Measurements from ENCODE around the gene TASOR2.
A peak's percentile ranks its signal among the peaks of the same experiment; 100 is the strongest.

Gene TASOR2

GRCh38 chr10:5656737-5657579, 27.7 kb upstream of the TASOR2 start:
- no peak for DNase-seq

- DNase-seq: no peak
Measured at GRCh38 chr10:5658871-5659618, 25.6 kb upstream of the TASOR2 start.

DNA sequence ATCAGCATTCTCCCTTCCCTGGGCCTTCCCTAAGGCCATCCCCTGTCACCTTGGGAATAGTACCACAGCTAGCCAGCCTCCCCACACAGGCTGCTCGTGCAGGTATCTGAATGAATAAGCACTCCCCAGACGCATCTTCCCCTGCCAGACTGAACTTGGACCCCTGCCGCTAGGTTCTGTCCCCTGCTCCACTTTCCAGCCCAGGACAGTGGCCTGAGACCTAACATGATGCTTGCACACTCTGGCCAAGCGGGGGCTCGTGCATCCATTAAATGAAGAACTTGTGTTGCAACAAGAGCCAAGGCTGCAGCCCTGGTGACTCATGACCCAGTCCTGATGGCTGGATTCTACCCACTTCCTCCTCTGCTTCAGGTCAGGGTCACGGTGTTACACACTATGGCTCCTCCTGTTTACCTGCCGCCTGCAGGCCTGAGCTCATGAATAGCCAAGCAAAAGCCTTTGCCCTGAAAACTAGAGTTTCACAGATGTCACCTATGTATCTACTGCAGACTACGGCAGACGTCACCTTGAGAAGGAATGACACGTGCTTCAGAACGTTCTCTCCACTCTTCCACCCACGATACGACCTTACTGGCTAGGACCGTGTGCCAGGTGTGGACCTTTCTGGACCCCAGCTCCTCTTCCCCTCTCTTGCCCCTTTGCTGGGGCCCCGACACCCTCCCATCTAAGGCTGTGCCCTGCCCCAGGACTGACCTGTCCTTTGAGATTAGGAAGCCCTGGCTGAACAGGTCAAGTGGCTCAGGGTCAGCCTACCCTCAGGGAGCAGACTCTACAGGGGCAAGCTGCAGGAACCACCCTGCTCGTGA, 24.7 kb upstream of the TASOR2 start:
- peak in 1 of 2 experiments; percentile 36 for DNase-seq

DNA sequence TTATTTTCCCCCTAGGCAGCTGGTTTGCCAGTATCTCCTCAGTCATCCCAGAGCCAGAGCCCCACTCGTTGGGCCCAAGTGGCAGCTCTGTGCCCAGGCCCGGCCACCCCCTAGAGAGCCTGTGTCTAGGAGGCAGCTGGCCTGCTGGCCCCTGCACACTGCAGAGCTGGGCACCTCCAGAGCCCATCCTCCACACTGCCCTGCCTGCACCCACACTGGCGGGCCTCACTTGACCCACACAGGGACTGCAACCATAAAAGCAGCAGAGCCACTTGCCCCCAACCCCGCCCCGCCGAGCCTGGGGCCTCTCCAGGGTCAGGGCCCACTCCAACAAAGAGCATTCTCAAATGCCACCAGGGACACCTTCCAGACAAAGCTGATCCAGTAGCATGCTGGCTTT, 23.6 kb upstream of the TASOR2 start:
- peak in 1 of 2 experiments; percentile 11 for DNase-seq

DNA sequence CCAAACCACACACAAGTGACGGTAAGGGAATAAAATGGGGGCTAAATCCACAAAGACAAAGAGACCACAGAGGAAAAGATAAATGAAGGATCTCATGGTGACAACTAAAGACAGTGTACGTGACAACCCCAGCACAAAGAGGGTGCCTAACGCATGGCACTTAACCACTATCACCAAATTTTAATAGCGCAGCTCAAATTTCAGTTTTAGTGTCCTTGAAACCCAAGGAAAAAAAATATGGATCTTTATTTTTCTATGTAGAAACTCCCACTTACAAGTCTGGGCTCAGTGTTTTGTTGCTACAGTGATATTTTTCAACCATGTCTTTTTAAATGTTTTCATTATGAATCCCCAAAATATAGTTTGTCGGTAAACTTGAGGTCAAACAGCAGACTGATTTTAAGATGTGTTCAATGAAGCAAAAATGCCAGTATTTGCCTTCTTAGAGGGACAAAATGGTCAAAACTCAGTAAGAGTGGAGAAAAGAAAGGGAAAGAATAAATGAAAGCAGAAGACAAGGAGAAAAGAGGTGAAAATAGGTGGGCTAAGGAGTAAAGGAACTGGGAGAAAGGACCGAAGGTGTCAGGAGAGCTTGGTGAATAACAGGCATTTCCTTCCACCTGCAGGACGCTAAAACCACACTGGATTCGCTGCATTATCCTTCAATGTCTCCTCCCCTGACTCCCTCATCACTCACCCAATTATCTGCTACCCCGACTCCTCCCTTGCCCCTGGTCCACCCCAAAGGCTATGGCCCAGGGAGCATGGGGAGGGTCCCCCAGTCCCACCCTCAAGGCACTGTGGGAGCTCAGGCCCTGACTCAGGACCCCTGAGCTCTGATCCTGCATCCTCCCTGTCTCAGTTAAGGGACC, 21.7 kb upstream of the TASOR2 start:
- peak in 1 of 2 experiments; percentile 10 for DNase-seq

DNA sequence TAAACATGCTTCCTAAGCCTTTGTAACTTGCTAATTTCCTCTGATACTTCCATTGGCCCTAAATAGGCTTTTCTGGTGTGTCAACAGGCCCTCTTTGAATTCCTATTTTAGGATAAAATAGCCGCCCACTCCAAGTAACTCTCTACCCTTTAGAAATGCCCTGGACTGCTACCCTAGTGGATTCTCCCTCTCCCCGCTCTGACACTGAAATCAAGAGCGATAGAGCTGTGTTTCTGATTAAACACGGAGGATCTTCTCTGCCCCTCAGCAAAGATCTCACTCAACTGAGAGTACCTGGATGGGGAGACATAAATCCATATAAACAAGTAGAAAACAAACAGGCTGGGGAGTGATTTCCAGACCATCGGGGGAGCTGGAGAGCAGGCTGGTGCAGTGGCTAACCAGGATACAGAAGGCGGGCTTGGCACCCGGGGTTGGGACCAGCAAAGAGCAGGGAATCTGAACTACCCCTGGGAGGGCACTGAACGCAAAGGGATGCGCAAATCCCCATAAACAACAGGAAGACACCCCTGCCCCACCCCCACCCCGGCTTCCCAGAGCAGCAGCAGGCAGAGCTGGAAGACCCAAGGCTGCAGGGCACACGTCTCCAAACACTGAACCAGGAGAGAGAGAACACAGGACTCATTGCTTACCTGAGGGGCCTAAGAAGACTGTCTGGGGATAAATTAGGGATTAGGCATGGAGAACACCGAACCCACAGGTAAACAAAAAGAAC, 20.8 kb upstream of the TASOR2 start:
- peak in 1 of 2 experiments; percentile 15 for DNase-seq

- no peak for DNase-seq
Measured at GRCh38 chr10:5665373-5666007, 19.1 kb upstream of the TASOR2 start.

DNA sequence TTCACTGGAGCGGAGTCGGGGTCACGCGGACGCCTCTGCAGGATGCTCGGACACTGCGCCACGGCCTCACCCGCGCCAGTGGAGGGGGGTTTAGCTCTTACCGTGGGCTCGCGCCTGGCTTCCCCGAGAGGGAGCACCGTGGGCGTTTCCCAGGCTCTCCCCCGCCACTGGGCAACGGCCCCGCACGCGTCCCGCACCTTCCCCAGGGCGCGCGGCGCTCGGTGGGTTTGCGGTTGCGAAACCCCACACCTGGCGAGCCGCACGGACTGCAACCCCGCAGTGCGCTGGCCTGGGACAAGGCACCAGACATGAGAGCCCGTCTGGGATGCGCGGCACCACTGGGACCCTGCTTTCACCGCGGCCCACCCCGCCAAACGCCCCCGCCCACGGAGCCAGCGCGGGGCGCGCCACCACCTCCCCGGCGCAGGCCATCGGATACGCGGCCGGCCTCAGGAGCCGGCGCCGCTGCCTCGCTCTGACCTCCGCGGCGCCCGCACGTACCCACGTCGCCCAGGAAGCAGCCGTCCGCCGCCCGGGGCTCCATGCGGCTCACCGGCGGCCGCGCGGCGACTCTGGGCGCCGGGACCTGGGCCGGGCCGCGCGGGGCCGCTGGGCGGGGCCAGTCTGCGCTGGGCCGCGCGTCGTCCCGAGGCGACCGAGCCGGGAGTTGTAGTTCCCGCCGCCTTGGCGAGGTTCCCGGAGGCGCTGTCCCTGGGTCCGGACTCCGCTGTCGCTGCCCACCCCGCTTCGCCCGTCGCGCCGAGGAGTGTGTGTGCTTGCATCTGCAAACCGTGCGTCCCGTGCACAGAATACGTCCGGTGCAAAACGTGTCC, 18.4 kb upstream of the TASOR2 start, which contains the start of gene ASB13:
Gene ASB13, minus strand, starts transcription at position 588 of the 833 bp plus-strand sequence. Its CDS starts 44 bp downstream, at position 544.
- peak; percentile 59 to 68 for DNase-seq

GRCh38 chr10:5666841-5667630, 17.6 kb upstream of the TASOR2 start:
- DNase-seq: no peak

- no peak for DNase-seq
Measured at GRCh38 chr10:5668429-5668828, 16.2 kb upstream of the TASOR2 start.

- DNase-seq: no peak
Measured at GRCh38 chr10:5669604-5670003, 15.0 kb upstream of the TASOR2 start.

DNA sequence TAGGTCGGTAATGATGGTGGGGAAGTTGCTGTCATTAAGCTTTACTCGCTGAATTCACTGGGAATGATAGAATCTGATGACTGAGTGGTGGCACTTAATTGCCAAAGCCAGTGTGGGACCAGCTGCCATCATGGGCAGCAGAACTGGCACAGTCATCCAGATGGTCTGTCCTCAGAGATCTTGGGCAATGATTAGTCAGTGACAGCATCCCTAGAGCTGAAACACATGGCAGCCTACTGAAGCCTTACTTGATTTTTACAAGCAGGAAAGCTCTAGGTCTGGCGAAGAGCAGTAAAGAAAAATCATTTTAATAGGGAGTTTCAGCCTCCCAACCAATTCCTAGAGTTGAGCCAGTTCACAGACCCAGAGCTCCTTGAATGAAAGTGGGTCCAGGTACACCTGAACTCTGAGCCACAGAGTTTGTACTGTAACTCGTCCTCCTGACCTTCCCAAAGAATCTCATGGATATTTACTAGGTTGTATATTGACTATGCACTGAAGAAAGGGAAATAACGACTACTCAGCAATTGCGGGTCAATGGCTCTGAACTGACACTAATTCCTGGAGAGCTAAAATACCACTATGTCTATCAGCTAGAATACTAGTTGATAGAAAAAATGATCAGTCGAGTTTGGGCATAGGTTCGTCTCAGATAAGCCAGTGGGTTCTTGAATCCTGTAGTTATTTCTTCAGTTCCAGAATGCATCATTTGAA, 13.8 kb upstream of the TASOR2 start:
- DNase-seq: no peak

GRCh38 chr10:5678397-5679036, 6.1 kb upstream of the TASOR2 start:
- DNase-seq: no peak

- DNase-seq: no peak
Measured at GRCh38 chr10:5679037-5679435, 5.6 kb upstream of the TASOR2 start.

- no peak for DNase-seq
Measured at GRCh38 chr10:5679606-5680005, 5.0 kb upstream of the TASOR2 start.

GRCh38 chr10:5681930-5682329, 2.7 kb upstream of the TASOR2 start:
- no peak for DNase-seq

DNA sequence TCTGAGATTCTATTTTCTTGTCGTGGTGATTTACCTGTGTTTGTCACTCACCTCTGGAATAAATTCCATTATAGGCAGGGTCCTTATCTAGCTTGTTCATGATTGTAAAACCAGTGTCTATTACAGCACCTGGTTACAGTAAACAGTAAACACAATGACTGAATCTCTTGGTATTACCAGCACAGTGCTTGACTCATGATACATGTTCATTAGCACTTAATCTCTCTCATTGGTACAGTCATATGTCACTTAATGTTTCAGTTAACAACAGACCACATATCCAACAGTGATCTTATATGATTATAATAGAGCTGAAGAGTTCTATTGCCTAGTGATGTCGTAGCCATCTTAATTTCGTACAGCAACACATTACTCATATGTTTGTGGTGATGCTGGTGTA, 1.6 kb upstream of the TASOR2 start:
- no peak for DNase-seq
